ENCODE results near the gene SRL.

Gene SRL

GRCh38 chr16:4277987-4278513 lies 36.2 kb upstream of the SRL start:
- H3K27ac ChIP-seq = no peak overlapping the region
- TF ChIP-seq, protein P1, sequence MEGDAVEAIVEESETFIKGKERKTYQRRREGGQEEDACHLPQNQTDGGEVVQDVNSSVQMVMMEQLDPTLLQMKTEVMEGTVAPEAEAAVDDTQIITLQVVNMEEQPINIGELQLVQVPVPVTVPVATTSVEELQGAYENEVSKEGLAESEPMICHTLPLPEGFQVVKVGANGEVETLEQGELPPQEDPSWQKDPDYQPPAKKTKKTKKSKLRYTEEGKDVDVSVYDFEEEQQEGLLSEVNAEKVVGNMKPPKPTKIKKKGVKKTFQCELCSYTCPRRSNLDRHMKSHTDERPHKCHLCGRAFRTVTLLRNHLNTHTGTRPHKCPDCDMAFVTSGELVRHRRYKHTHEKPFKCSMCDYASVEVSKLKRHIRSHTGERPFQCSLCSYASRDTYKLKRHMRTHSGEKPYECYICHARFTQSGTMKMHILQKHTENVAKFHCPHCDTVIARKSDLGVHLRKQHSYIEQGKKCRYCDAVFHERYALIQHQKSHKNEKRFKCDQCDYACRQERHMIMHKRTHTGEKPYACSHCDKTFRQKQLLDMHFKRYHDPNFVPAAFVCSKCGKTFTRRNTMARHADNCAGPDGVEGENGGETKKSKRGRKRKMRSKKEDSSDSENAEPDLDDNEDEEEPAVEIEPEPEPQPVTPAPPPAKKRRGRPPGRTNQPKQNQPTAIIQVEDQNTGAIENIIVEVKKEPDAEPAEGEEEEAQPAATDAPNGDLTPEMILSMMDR (conservative IDR thresholded peaks at IDR 0.05) = no peak

- TF ChIP-seq, protein P1 (conservative IDR thresholded peaks at IDR 0.05) = no peak
- no peak overlapping the region for H3K27ac ChIP-seq
Observed at GRCh38 chr16:4275861-4276260, 34.0 kb upstream of the SRL start.

DNA sequence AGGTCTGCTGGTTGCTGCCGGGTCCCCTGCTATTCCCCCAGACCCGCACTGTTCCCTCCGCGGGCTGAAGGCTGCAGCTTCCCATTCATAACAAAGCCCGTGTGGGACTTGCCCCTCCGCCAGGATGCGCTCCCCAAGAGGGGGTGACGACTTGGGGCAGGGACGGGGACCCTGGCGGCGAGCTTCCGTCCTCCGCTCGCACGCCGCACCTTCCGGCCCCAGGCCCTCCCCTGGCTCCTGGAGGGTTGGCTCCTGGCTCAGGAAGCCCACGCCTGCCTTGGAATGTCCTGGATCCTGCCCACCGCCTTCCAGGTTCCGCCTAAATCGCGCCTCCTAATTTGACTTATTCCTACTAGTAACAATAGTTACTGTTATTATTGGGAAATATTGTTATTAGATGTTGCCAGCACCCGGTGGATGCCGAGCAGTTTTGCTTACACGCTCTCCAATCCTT lies 32.0 kb upstream of the SRL start:
- peak overlapping the region; percentile 93 for H3K27ac ChIP-seq
- TF ChIP-seq, protein P1 (conservative IDR thresholded peaks at IDR 0.05) = no peak

DNA sequence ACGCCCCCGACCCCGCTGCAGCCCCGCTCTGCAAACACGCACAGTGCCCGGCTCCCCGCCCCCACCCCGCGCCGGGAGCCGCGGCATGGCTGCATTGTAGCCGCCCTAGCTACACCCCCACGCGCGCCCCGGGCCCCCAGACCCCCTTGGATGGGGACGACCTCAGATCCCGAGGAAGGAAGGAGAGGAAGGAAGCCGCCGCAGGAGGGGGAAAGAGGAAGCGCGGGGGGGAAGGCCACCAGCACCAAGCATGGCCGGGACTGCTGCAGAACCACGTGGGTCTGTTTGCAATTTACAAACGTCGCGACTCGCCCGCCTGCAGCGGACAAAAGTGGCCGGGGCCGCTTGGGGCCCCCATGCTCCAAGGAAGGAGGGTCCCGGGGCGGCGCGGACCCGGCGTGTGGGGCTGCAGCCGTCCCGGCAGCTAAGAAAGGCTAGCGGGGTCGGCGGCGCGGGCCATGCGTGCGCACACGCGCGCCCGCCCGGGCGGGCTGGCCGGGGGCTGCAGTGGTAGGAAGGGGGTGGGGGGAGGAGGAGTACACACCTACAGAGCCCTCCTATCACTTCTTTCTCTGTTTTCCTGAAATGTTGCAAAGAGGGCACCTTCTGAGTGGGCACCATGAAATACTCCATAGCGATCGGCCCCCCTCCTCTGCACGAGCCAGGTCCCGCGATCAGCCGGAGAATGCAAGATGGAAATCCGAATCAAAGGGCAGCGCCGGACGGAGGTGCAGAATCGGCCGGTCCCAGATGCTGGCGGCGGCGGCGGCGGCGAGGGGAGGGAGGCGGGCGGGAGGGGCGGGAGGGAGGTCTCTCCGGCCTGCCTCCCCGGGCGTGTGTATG lies 30.5 kb upstream of the SRL start:
- TF ChIP-seq, protein P1 (conservative IDR thresholded peaks at IDR 0.05) = no peak
- H3K27ac ChIP-seq = peak overlapping the region; percentile 93

DNA sequence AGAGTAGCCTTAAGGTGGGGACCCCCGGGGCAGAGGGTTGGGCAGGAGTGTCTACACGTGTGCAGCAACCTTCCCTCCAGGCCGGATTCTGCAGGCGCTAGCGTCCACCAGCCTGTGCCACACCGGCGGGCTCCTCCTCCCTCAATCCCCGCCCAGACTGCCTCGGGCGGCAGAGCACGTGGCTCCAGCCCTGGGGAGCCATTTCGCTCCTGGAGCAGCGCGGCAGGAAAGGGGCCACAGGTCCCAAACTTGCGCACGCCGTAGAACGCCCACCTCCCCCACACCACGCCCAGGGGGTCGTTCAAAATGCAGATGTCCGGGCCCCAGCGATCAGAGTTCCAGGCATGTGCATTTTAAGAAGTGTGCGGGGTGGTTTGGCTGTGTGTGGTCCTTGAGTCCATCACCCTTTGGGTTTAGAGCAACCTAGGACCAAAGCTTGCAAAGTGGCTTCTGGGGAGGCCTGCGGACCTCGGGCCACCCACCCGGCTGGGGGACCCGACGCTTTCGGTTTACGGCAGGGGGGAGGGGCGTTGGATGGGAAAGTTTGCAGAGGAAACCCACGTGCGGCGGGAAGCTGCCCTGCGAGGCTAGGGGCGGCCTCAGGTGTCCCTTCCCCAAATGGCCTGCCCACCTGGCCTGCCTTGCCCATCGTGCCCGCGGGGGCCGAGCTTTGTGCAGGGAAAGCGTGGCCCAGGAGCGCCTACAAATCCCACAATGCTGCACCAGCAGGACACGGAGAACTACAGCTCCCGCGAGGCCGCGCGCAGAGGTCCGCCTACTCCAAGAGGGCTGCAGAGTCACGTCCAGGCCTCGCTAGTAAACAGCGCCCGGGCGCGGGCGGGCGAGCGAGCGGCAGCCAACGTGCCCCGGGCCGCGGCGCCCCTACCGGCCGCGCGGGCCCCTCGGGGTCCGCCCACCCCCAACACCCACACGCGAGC lies 29.6 kb upstream of the SRL start:
- TF ChIP-seq, protein P1 (conservative IDR thresholded peaks at IDR 0.05) = no peak; the same call in 1 of the 2 replicates
- H3K27ac ChIP-seq = peak overlapping the region; percentile 93

GRCh38 chr16:4270595-4270994 lies 28.7 kb upstream of the SRL start:
- peak overlapping the region; percentile 93 for H3K27ac ChIP-seq
- TF ChIP-seq, protein P1 (conservative IDR thresholded peaks at IDR 0.05) = no peak

- TF ChIP-seq, protein P1 (conservative IDR thresholded peaks at IDR 0.05) = no peak
- H3K27ac ChIP-seq = peak overlapping the region; percentile 93; the same call in 1 of the 2 replicates
Observed at GRCh38 chr16:4270091-4270490, 28.2 kb upstream of the SRL start.

All from VCaP (cell line).